NCI-H1436 (cell line): ENCODE measurements around the gene AGER.

Source experiments
- DNase-seq: peaks from one replicate; lab custom pipeline; 2025; lab: John Stamatoyannopoulos, UW

AGER gene

GRCh38 chr6:32168807-32169591 is 15.1 kb downstream of the AGER start:
- DNase-seq: no peak

- DNase-seq: no peak
Observed at GRCh38 chr6:32168350-32168749, 15.7 kb downstream of the AGER start.

- DNase-seq: no peak
Observed at GRCh38 chr6:32167761-32168262, 16.2 kb downstream of the AGER start.

GRCh38 chr6:32167154-32167760 is 16.8 kb downstream of the AGER start:
- DNase-seq: no peak

- no peak for DNase-seq
Observed at GRCh38 chr6:32166411-32167061, 17.5 kb downstream of the AGER start.

DNA sequence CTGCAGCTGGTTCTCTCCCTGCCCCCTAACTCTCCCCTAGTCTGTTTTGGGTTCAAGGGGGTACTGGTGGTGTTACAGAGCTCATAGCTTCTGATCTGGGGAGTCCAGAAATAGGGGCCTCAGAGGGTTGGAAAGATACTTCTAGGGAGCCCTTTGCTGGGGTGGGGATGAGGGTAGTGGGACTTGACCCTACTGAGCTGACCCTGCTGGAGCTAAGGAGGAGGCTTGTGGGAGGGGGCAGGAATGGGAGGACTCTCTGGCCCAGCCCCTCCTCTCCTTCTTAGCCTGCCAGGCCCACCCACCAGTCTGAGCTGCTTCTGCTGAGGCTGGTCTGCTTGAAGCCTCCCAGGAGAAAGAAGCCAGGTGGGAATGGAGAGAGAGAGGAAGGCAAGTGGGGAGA is 19.8 kb downstream of the AGER start, which contains the start of gene EGFL8:
EGFL8 (plus strand) TSS at position 301 of the 400 bp plus-strand sequence. CDS start 1,571 bp downstream, outside the sequence.
- DNase-seq: no peak

GRCh38 chr6:32163559-32164258 is 20.3 kb downstream of the AGER start:
- DNase-seq: no peak

DNA sequence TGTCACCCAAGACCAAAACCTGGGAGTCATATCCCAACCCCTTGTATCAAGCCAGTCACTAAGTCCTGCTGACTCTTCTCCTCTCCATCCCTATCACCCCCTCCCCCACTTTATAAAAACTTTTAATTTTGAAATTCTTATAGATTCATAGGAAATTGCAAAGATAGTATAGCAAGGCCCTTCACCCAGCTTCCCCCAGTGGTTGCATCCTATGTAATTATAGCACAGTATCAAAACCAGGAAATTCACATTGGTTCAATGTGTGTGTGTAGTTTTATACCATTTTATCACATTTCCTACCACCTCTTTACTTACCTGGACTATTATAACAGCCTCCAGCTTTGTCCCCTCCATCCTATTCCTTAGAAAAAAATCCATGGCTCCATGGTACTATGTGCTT is 26.0 kb downstream of the AGER start:
- DNase-seq: no peak

DNA sequence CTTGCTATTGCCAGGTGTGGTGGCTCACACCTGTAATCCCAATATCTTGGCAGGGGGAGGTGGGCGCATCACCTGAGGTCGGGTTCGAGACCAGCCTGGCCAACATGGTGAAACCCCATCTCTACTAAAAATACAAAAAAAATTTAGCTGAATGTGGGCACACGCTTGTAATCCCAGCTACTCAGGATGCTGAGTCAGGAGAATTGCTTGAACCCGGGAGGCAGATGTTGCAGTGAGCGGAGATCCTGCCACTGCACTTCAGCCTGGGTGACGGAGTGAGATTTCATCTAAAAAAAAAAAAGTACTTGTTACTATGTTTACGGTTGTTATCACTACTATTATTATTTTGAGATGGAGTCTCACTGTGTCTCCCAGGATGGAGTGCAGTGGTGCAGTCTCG is 27.2 kb downstream of the AGER start:
- no peak for DNase-seq

- DNase-seq: peak; percentile 61
Observed at GRCh38 chr6:32154514-32155161, 29.4 kb downstream of the AGER start.

- peak; percentile 83 for DNase-seq
Observed at GRCh38 chr6:32153564-32154513, 30.2 kb downstream of the AGER start, which contains the start of gene PPT2. Gene PPT2, plus strand, starts transcription at chr6:32154141. Its CDS starts 454 bp downstream, at chr6:32154595.

- no peak for DNase-seq
Observed at GRCh38 chr6:32152769-32153563, 31.1 kb downstream of the AGER start.

DNA sequence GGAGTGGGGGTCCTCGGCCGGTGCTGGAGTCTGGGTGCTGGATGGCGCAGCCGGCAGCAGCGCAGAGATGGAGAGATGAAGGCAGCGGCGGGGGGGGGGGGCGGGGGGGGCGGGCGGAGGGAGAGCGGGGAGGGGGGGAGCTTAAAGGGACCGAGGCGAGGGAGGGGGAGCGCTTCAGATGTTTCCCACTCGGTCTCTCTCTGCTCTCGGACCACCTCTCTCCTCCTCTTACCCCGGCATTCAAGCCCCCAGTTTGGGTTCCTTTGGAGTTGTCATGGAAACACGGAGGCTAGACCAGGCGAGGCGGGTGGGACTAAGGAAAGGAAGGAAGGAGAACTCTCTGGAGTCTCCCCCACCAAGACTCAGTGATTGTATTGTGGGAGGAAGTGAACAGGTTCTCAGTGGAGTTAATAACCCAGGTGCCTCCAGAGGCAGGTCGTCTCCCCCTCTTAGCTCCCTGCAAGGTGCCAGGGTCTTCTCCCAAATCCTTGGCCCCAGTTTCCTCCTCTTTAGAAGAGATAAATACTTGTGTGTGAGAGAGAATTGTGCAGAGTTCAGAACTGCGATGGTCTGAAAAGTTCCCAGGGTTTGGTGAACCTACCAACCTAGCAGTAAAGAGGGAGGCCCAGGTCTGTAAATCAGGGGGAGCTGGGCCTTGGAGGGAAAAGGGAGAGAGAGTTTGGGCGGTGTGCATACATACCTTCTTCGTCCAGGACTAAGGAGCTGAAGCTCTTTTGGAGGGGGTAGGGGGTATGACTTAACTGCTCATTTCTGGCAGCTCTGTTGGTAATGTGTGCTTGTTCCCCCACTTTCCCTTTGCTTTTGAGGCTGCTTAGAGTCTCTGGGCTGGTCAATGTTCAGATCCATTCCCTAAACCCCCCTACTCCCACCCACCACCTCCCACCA is 31.9 kb downstream of the AGER start, which contains the start of gene PRRT1:
PRRT1 (minus strand) TSS at position 77 of the 906 bp plus-strand sequence. CDS start 112 bp downstream, outside the sequence.
- no peak for DNase-seq

GRCh38 chr6:32151181-32151862 is 32.7 kb downstream of the AGER start:
- no peak for DNase-seq

GRCh38 chr6:32149932-32150870 is 33.9 kb downstream of the AGER start:
- no peak for DNase-seq

DNA sequence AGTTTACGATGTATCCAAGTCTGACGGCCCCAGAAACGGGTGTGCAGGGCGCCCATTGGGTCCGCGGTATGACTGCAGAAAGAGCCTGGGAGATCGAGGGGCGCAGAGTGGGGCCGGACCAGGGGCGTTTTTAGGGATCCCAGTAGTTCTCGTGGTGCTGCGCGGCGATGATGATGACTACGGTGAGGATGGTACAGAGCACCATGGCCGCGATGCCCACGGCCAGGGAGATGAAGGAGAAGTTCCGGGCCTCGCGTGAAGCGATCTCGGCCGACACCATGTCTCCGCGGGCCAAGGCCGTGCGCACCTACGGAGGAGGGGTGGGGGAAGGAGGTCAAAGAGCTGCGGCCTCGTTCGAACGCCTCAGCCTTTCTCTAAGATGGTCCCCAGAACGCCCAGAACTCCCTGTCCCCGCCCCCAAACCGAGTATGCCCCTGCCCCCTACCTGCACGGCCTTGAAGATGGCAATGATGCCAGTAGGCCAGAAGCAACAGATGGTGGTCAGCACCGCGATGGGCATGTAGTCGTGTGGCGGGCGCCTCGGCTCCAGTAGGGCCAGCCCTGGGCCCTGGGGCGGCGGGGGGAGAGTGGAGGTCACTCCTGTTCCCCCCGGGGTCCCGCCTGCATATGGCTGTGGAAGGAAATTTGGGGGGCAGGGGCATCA is 34.8 kb downstream of the AGER start:
- DNase-seq: no peak
